ENCODE data around the gene MAG.

The MAG gene

GRCh38 chr19:35341565-35342225, 49.7 kb downstream of the MAG start:
- no peak for DNase-seq (ENCODE audit: low read depth in 3 of 3)

- no peak for DNase-seq (ENCODE audit: low read depth in 3 of 3)
Measured at GRCh38 chr19:35342430-35342829, 50.5 kb downstream of the MAG start.

- no peak for DNase-seq (ENCODE audit: low read depth in 3 of 3)
Measured at GRCh38 chr19:35344511-35345031, 52.6 kb downstream of the MAG start.

GRCh38 chr19:35345671-35346111, 53.7 kb downstream of the MAG start:
- DNase-seq (ENCODE audit: low read depth in 3 of 3) = no peak

- DNase-seq (ENCODE audit: low read depth in 3 of 3) = peak; percentile 47 to 59 (median 49)
Measured at GRCh38 chr19:35346193-35347052, 54.5 kb downstream of the MAG start.

- no peak for DNase-seq (ENCODE audit: low read depth in 3 of 3)
Measured at GRCh38 chr19:35347171-35347929, 55.4 kb downstream of the MAG start, which contains the start of gene FFAR1. Gene FFAR1 (plus strand): TSS chr19:35347902. CDS start chr19:35351552, 3,650 bp downstream.

GRCh38 chr19:35347930-35348298, 56.0 kb downstream of the MAG start:
- DNase-seq (ENCODE audit: low read depth in 3 of 3) = no peak

GRCh38 chr19:35348911-35349611, 57.1 kb downstream of the MAG start:
- DNase-seq (ENCODE audit: low read depth in 3 of 3) = no peak

GRCh38 chr19:35349614-35350521, 57.9 kb downstream of the MAG start:
- no peak for DNase-seq (ENCODE audit: low read depth in 3 of 3)

- DNase-seq (ENCODE audit: low read depth in 3 of 3) = no peak
Measured at GRCh38 chr19:35350591-35350990, 58.6 kb downstream of the MAG start.

- DNase-seq (ENCODE audit: low read depth in 3 of 3) = no peak
Measured at GRCh38 chr19:35351411-35352176, 59.6 kb downstream of the MAG start.

- DNase-seq (ENCODE audit: low read depth in 3 of 3) = no peak
Measured at GRCh38 chr19:35352177-35352447, 60.2 kb downstream of the MAG start.

- peak in 2 of 3 experiments; percentile 42 to 56 for DNase-seq (ENCODE audit: low read depth in 3 of 3)
Measured at GRCh38 chr19:35352448-35353304, 60.7 kb downstream of the MAG start.

- no peak for DNase-seq (ENCODE audit: low read depth in 3 of 3)
Measured at GRCh38 chr19:35353635-35354034, 61.7 kb downstream of the MAG start.

- DNase-seq (ENCODE audit: low read depth in 3 of 3) = no peak
Measured at GRCh38 chr19:35354898-35355297, 62.9 kb downstream of the MAG start.

GRCh38 chr19:35355791-35356460, 64.0 kb downstream of the MAG start:
- DNase-seq (ENCODE audit: low read depth in 3 of 3) = no peak

- no peak for DNase-seq (ENCODE audit: low read depth in 3 of 3)
Measured at GRCh38 chr19:35357867-35358573, 66.1 kb downstream of the MAG start, which contains the start of gene FFAR3. Gene FFAR3 (plus strand): TSS chr19:35358460. CDS start chr19:35358891, 431 bp downstream.

Measured in stimulated activated CD4-positive, alpha-beta T cell treated with anti-CD3 and anti-CD28 coated beads, TNF-alpha, amount 100 ng/mL, for 4 hours (primary cell).